HEK293 (cell line): ENCODE measurements around the gene PPEF2.

ENCODE experiments used
- CTCF ChIA-PET: fragments of 350-600 bp; formaldehyde crosslinking; extraction: SDS; loops from one replicate; lab custom pipeline; 2021; ENCODE audit warnings: antibody characterized with exemption; lab: Yijun Ruan, JAX
- POLR2A ChIA-PET: fragments of 300-600 bp; formaldehyde crosslinking; extraction: SDS; loops from one replicate; lab custom pipeline; 2020; ENCODE audit warnings: antibody characterized with exemption, inconsistent platforms; lab: Yijun Ruan, JAX
- H3K27ac ChIP-seq: fragments of 200-500 bp; sonication (Bioruptor generic); 2 replicates; pipeline ENCODE4 v1.5.1; 2014; ENCODE audit warnings: low read depth, low read length, control low read depth, inconsistent platforms; ENCODE audit errors: extremely low read depth
- H3K36me3 ChIP-seq, 2 experiments: fragments of 200-500 bp in 1 of 2; sonication (Bioruptor generic) in 1 of 2; 1 replicate in 1 of 2; 2 replicates in 1 of 2; pipeline ENCODE4 v1.5.1; 2014 to 2017; ENCODE audit warnings: inconsistent platforms in 2 of 2, low read length in 2 of 2; ENCODE audit not compliant: control insufficient read depth in 2 of 2, insufficient read depth in 1 of 2
- H3K4me1 ChIP-seq: fragments of 200-500 bp; sonication (Bioruptor generic); 2 replicates; pipeline ENCODE4 v1.5.1; 2014; ENCODE audit warnings: mild to moderate bottlenecking, low read length, inconsistent platforms; ENCODE audit not compliant: control insufficient read depth, insufficient read depth
- H3K4me3 ChIP-seq: 2 replicates; pipeline ENCODE4 v1.5.1; 2011; ENCODE audit warnings: low read depth, mild to moderate bottlenecking, control low read depth, low read length, moderate library complexity
- H3K9me3 ChIP-seq: fragments of 200-500 bp; sonication (Bioruptor generic); 2 replicates; pipeline ENCODE4 v1.5.1; 2014; ENCODE audit warnings: low read depth, low read length, inconsistent platforms; ENCODE audit not compliant: control insufficient read depth, insufficient read depth
- HOXD13 ChIP-seq: sonication (generic); formaldehyde crosslinking; IDR thresholded peaks from 2 replicates; pipeline ENCODE4 v1.8.0; 2022; ENCODE audit warnings: missing genetic modification reagents, borderline replicate concordance
- KLF7 ChIP-seq: fragments of 450-650 bp; formaldehyde crosslinking; IDR thresholded peaks from 2 replicates; pipeline ENCODE4 v1.5.1; 2016; ENCODE audit warnings: missing biosample characterization, missing genetic modification characterization, borderline replicate concordance
- TCF7L2 ChIP-seq: IDR thresholded peaks from 2 replicates; pipeline ENCODE4 v1.6.1; 2011; ENCODE audit warnings: low read depth, mild to moderate bottlenecking, inconsistent platforms, low read length, moderate library complexity, borderline replicate concordance
- ZBTB48 ChIP-seq: fragments of 450-650 bp; formaldehyde crosslinking; IDR thresholded peaks from 2 replicates; pipeline ENCODE4 v1.5.1; 2016; ENCODE audit warnings: missing biosample characterization, missing genetic modification characterization
- ZFP3 ChIP-seq: fragments of 450-650 bp; formaldehyde crosslinking; IDR thresholded peaks from 2 replicates; pipeline ENCODE4 v1.5.1; 2016; ENCODE audit warnings: low read depth, missing biosample characterization, missing genetic modification characterization
- ZFP41 ChIP-seq: fragments of 450-650 bp; formaldehyde crosslinking; IDR thresholded peaks from 2 replicates; pipeline ENCODE4 v1.5.1; 2016; ENCODE audit warnings: missing biosample characterization, missing genetic modification characterization, borderline replicate concordance
- ZNF138 ChIP-seq: fragments of 450-650 bp; formaldehyde crosslinking; IDR thresholded peaks from 2 replicates; pipeline ENCODE4 v1.5.1; 2016; ENCODE audit warnings: missing biosample characterization, missing genetic modification characterization, borderline replicate concordance
- ZNF146 ChIP-seq: fragments of 450-650 bp; formaldehyde crosslinking; IDR thresholded peaks from 2 replicates; pipeline ENCODE4 v1.5.1; 2016; ENCODE audit warnings: missing biosample characterization, missing genetic modification characterization
- ZNF174 ChIP-seq: fragments of 450-650 bp; formaldehyde crosslinking; IDR thresholded peaks from 2 replicates; pipeline ENCODE4 v1.5.0; 2017; ENCODE audit warnings: missing biosample characterization, mild to moderate bottlenecking, missing genetic modification characterization
- ZNF202 ChIP-seq: fragments of 450-650 bp; formaldehyde crosslinking; IDR thresholded peaks from 2 replicates; pipeline ENCODE4 v1.5.1; 2016; ENCODE audit warnings: missing biosample characterization, missing genetic modification characterization, borderline replicate concordance
- ZNF274 ChIP-seq, 2 experiments: fragments of 200-500 bp in 1 of 2; fragments of 450-650 bp in 1 of 2; sonication (Bioruptor generic) in 1 of 2; formaldehyde crosslinking in 1 of 2; IDR thresholded peaks; 2 replicates each; pipeline versions ENCODE4 v1.5.1 to v1.6.1; 2014 to 2016; ENCODE audit warnings: borderline replicate concordance in 1 of 2, inconsistent platforms in 1 of 2, low read length in 1 of 2, missing biosample characterization in 1 of 2, missing genetic modification characterization in 1 of 2
- ZNF324 ChIP-seq: fragments of 450-650 bp; formaldehyde crosslinking; IDR thresholded peaks from 2 replicates; pipeline ENCODE4 v1.5.1; 2016; ENCODE audit warnings: missing biosample characterization, missing genetic modification characterization
- ZNF404 ChIP-seq: fragments of 450-650 bp; formaldehyde crosslinking; IDR thresholded peaks from 2 replicates; pipeline ENCODE4 v1.5.1; 2017; ENCODE audit warnings: missing biosample characterization, missing genetic modification characterization
- ZNF426 ChIP-seq: fragments of 450-650 bp; formaldehyde crosslinking; IDR thresholded peaks from 2 replicates; pipeline ENCODE4 v1.5.1; 2017; ENCODE audit warnings: missing biosample characterization, missing genetic modification characterization, mild to moderate bottlenecking, inconsistent platforms, moderate library complexity
- ZNF501 ChIP-seq: fragments of 450-650 bp; formaldehyde crosslinking; IDR thresholded peaks from 2 replicates; pipeline ENCODE4 v1.5.1; 2016; ENCODE audit warnings: missing biosample characterization, missing genetic modification characterization
- ZNF529 ChIP-seq: fragments of 450-650 bp; formaldehyde crosslinking; IDR thresholded peaks from 2 replicates; pipeline ENCODE4 v1.5.1; 2017; ENCODE audit warnings: missing genetic modification characterization, missing biosample characterization; ENCODE audit not compliant: insufficient replicate concordance
- ZNF548 ChIP-seq: fragments of 450-650 bp; formaldehyde crosslinking; IDR thresholded peaks from 2 replicates; pipeline ENCODE4 v1.5.1; 2016; ENCODE audit warnings: missing biosample characterization, missing genetic modification characterization
- ZNF558 ChIP-seq: fragments of 450-650 bp; formaldehyde crosslinking; IDR thresholded peaks from 2 replicates; pipeline ENCODE4 v1.5.1; 2016; ENCODE audit warnings: missing biosample characterization, missing genetic modification characterization
- ZNF701 ChIP-seq: fragments of 450-650 bp; formaldehyde crosslinking; IDR thresholded peaks from 2 replicates; pipeline ENCODE4 v1.5.1; 2016; ENCODE audit warnings: missing biosample characterization, missing genetic modification characterization
- ZNF792 ChIP-seq: fragments of 450-650 bp; formaldehyde crosslinking; IDR thresholded peaks from 2 replicates; pipeline ENCODE4 v1.5.1; 2016; ENCODE audit warnings: missing biosample characterization, missing genetic modification characterization
- TF ChIP-seq, protein P1 (sequence below): fragments of 450-650 bp; formaldehyde crosslinking; IDR thresholded peaks from 2 replicates; pipeline ENCODE4 v1.5.1; 2016; ENCODE audit warnings: missing biosample characterization, missing genetic modification characterization
- TF ChIP-seq, protein P2 (sequence below): fragments of 450-650 bp; formaldehyde crosslinking; IDR thresholded peaks from 2 replicates; pipeline ENCODE4 v1.5.1; 2017; ENCODE audit warnings: missing biosample characterization, mild to moderate bottlenecking, missing genetic modification characterization, moderate library complexity
- TF ChIP-seq, protein P3 (sequence below): sonication (generic); formaldehyde crosslinking; IDR thresholded peaks from 2 replicates; pipeline ENCODE4 v1.8.1; 2022; ENCODE audit warnings: mild to moderate bottlenecking, moderate library complexity, missing genetic modification reagents
- TF ChIP-seq, protein P4 (sequence below): fragments of 450-650 bp; formaldehyde crosslinking; IDR thresholded peaks from 2 replicates; pipeline ENCODE4 v1.5.1; 2017; ENCODE audit warnings: missing biosample characterization, missing genetic modification characterization
- TF ChIP-seq, protein P5 (sequence below): fragments of 450-650 bp; formaldehyde crosslinking; IDR thresholded peaks from 2 replicates; pipeline ENCODE4 v1.5.1; 2016; ENCODE audit warnings: missing biosample characterization, missing genetic modification characterization

The PPEF2 gene

DNA sequence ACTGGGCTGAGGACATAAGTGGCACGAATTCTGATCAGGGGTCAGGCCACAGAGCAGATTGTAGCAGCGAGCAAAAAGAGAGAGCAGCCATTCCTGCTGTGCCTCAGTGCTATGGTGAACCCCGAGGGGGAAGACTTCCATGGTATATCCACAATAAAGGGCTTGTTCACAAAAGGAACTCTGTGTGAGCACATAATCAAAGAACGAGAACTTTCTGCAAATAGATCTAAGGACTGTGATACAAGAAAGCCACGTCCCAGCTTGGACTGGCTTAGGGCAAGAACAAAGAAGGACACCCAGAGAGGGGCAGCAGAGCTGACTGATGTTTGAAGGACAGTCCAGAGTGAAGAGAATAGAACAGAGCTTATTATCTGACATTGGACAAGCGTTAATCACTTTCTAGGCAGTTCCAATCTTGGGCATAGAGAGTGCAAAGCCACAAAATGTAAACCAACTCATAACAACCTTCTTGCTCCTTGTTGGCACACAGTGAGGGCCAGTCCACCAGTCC is 24.0 kb downstream of the PPEF2 start:
- Histone ChIP-seq H3K4me3 (no peak overlapping the region), H3K36me3 (no peaks in the 10 kb centered on the region), H3K27ac (no peak overlapping the region), H3K4me1 (no peaks in the 10 kb centered on the region), H3K9me3 (no peaks in the 10 kb centered on the region)
- TF ChIP-seq ZBTB48 (tag by site-specific recombination) (no peak), ZNF324 (tag by site-specific recombination) (no peak), ZFP41 (tag by site-specific recombination) (no peak), TCF7L2 (no peak), ZFP3 (tag by site-specific recombination) (no peak), ZNF146 (no peak), ZNF548 (no peak), ZNF404 (tag by site-specific recombination) (no peak), HOXD13 (CRISPR knock-in tag) (no peak), ZNF426 (no peak)
- TF ChIP-seq, protein P1, sequence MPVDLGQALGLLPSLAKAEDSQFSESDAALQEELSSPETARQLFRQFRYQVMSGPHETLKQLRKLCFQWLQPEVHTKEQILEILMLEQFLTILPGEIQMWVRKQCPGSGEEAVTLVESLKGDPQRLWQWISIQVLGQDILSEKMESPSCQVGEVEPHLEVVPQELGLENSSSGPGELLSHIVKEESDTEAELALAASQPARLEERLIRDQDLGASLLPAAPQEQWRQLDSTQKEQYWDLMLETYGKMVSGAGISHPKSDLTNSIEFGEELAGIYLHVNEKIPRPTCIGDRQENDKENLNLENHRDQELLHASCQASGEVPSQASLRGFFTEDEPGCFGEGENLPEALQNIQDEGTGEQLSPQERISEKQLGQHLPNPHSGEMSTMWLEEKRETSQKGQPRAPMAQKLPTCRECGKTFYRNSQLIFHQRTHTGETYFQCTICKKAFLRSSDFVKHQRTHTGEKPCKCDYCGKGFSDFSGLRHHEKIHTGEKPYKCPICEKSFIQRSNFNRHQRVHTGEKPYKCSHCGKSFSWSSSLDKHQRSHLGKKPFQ (tag by site-specific recombination) = no peak
- TF ChIP-seq, protein P2, sequence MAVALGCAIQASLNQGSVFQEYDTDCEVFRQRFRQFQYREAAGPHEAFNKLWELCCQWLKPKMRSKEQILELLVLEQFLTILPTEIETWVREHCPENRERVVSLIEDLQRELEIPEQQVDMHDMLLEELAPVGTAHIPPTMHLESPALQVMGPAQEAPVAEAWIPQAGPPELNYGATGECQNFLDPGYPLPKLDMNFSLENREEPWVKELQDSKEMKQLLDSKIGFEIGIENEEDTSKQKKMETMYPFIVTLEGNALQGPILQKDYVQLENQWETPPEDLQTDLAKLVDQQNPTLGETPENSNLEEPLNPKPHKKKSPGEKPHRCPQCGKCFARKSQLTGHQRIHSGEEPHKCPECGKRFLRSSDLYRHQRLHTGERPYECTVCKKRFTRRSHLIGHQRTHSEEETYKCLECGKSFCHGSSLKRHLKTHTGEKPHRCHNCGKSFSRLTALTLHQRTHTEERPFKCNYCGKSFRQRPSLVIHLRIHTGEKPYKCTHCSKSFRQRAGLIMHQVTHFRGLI (tag by site-specific recombination) = no peak
- TF ChIP-seq, protein P3, sequence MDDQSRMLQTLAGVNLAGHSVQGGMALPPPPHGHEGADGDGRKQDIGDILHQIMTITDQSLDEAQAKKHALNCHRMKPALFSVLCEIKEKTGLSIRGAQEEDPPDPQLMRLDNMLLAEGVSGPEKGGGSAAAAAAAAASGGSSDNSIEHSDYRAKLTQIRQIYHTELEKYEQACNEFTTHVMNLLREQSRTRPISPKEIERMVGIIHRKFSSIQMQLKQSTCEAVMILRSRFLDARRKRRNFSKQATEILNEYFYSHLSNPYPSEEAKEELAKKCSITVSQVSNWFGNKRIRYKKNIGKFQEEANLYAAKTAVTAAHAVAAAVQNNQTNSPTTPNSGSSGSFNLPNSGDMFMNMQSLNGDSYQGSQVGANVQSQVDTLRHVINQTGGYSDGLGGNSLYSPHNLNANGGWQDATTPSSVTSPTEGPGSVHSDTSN (CRISPR knock-in tag) = no peak
- CTCF ChIA-PET = no interaction called here
- POLR2A ChIA-PET = no interaction called here

DNA sequence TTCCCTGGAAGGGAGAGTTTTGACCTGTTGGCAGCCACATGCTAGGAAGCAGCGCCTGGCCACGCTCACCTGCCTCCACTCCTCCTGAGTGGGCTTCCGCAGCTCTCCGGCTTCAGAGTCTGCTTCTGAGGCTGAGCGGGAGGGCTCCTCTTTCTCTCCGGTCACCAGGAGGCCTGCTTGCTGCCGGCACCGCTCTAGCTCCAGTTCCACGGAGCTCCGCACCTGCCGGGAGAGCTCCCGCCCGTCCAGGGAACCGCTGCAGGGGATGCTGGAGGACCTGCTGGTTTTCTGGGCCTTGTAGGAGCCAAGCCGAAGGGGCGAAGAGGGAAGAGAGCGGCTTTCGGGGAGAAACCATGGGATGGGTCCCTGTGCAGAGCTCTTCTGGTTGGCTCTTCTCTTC is 26.0 kb downstream of the PPEF2 start:
- ChIA-PET CTCF (no interaction called here), POLR2A (no interaction called here)
- Histone ChIP-seq H3K4me3 (no peak overlapping the region), H3K36me3 (no peaks in the 10 kb centered on the region), H3K9me3 (no peaks in the 10 kb centered on the region), H3K27ac (no peak overlapping the region), H3K4me1 (no peaks in the 10 kb centered on the region)
- TF ChIP-seq KLF7 (tag by site-specific recombination) (no peak), ZNF529 (tag by site-specific recombination) (no peak), ZNF558 (no peak), ZNF701 (no peak), ZNF174 (tag by site-specific recombination) (no peak), ZNF792 (no peak), ZNF501 (tag by site-specific recombination) (no peak), ZNF146 (no peak), ZNF138 (tag by site-specific recombination) (no peak), ZNF202 (tag by site-specific recombination) (no peak), ZNF274 (IDR thresholded peaks at IDR 0.05; ENCODE audit: low read length) (no peak), ZNF274 (tag by site-specific recombination; IDR thresholded peaks at IDR 0.05; ENCODE audit: borderline replicate concordance) (no peak)
- TF ChIP-seq, protein P4, sequence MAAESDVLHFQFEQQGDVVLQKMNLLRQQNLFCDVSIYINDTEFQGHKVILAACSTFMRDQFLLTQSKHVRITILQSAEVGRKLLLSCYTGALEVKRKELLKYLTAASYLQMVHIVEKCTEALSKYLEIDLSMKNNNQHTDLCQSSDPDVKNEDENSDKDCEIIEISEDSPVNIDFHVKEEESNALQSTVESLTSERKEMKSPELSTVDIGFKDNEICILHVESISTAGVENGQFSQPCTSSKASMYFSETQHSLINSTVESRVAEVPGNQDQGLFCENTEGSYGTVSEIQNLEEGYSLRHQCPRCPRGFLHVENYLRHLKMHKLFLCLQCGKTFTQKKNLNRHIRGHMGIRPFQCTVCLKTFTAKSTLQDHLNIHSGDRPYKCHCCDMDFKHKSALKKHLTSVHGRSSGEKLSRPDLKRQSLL = no peak
- TF ChIP-seq, protein P5, sequence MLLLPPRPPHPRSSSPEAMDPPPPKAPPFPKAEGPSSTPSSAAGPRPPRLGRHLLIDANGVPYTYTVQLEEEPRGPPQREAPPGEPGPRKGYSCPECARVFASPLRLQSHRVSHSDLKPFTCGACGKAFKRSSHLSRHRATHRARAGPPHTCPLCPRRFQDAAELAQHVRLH (tag by site-specific recombination) = no peak
